HG02938 (cell line): ENCODE measurements around the gene SLC9C1.
"Not testable (repeated sequence)": the region's sequence is repeated elsewhere in the genome, so short reads cannot be mapped to it uniquely, and the experiment has no call there.

Experiments
- ATAC-seq: cut with Tn5 transposase; IDR thresholded peaks from one replicate; pipeline ENCODE4 v1.9.1; 2021; ENCODE audit warnings: mild to moderate bottlenecking, moderate library complexity; ENCODE audit not compliant: unreplicated experiment

Gene SLC9C1

GRCh38 chr3:112199622-112200316 is 94.2 kb downstream of the SLC9C1 start:
- no peak for ATAC-seq

DNA sequence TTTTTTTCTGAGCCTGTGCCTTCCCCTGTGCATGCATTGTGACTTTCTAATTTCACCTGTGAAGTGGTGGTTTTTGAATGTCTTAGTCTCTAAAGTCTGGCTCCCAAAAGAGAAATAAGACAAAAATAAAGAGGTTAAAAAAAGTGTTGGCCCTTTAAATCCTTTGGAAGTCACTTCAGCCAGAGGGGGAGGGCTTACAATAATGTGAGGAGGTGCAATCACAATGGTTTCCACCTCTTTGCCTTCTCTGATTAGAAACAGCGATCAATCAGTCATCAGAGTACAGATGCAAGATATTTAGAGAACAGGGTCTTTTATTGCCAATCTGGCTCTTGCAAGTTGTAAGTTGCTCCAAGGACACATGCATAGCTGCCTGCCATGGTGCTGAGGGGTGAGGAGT is 96.9 kb downstream of the SLC9C1 start:
- ATAC-seq = no peak

DNA sequence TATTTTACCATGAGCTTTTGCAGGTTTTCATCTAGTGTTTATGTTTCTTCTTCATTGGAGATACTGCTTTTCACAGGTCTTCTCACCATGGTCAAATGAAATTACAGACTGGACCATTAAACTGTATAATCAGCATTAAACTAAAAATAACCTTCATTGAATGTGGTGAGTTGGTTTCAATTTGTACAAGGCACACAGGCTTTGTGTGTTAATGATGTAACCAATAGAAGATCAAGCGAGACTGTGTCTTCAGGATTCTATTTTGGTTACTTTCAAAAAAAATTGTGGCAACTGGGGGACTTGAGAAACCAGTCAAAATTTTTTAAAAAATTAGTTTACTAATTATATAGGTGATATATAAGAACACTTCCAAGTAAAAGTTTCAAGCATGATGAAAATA is 106.7 kb downstream of the SLC9C1 start:
- ATAC-seq = no peak

DNA sequence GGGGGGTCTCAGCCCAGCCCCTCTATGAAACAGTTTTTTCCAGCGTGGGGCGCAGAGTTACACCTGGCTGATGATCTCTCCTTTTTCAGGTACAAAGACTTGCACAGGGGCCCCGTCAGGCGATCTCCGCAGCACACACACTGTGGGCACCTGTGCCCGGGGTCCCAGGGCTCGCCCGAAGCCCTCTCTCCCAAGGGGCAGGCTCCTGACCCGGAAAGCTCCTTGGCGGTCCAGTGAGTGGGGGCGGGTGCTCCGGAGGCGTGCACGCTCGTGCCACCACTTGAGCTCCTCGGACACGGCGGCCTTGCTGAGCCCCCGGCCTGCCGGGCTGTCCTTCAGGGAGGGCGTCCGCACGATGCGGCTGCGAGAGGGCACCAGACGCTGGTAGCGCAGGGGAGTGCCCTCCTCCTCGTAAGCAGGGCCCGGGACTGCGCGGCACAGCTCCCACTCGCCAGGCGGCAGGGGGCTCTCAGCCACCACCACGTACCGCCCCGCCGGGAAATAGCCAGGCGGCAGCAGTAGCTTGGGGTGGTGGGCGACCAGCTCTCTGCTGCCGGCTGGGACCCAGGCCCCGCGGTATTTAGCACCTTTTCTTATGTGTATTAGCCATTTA is 108.5 kb downstream of the SLC9C1 start:
- ATAC-seq = not testable (repeated sequence)

DNA sequence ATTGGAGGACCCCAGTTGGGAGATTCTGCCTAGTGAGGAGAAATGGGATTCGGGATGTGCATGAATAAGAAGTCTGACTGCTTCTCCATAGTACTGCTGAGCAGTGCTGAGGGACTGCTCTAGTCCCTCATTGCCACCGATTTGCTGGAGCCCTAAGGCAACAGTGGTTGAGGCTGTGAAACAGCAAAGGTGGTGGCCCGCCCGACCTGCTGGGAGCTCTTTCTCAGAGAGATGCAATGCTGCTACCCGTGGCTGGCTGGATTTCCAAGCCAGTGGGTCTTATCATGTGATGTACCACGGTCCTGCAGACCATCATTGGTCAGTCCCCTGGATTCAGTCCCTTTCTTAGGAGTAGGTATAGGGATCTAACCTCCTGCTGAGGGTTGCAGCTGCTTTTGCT is 118.4 kb downstream of the SLC9C1 start:
- ATAC-seq = no peak

DNA sequence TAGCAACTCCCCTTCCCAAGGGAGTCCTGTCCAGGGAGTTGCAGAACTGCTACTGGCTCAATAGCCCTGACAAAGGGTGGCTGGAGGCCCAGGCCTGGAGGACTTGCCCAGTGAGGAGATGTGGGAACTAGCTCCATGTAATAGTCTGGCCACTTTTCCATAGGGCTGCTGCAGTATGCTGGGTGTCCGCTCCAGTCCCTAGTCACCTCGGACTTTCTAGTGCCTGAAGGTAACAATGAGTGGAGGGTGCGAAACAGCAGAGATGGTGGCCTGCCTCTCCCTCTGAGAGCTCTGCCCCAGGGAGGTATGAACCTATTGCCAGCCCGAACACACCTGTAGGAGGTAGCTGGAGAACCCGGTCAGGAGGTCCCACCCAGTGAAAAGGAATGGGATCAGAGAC is 119.0 kb downstream of the SLC9C1 start:
- ATAC-seq = no peak

- no peak for ATAC-seq
Measured at GRCh38 chr3:112171144-112171543, 122.9 kb downstream of the SLC9C1 start.

- ATAC-seq = no peak
Measured at GRCh38 chr3:112170046-112170445, 124.0 kb downstream of the SLC9C1 start.

DNA sequence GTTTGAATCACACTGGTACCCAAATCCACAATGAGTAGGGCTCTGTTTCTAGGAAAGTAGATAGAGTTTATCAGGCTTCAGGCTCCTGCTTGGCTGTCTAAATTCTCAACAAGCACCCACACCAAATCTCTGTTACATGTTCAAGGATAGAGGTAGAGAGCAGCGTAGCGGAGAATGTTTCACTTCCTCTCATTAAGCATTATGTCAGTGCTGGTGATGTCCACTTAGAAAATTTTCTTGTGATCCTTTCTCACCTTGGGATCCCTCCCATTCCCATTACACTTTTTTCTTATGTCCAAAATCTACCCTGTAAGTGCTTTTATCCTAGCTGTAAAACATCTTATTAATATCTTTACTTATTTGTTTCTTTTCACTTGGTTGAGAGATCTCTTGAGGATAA is 126.3 kb downstream of the SLC9C1 start:
- ATAC-seq = peak; percentile 92

DNA sequence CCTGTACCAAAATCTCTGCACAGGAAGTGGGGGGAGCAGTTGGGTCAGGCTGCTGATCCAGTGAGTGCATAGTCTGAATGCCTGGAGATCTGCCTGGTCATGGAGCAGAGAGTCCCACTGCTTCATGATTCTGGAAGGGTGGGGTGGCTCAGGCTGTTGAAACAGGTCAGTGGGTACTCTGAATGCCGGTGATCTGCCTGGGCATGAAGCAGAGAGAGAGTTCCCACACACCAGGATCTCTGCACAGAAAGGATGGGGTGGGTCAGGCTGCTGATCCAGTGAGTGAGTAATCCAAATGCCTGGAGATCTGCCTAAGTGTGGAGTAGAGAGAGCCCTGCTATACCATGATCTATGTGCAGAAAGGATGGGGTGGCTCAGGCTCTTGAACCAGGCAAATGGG is 144.9 kb downstream of the SLC9C1 start:
- ATAC-seq = no peak

DNA sequence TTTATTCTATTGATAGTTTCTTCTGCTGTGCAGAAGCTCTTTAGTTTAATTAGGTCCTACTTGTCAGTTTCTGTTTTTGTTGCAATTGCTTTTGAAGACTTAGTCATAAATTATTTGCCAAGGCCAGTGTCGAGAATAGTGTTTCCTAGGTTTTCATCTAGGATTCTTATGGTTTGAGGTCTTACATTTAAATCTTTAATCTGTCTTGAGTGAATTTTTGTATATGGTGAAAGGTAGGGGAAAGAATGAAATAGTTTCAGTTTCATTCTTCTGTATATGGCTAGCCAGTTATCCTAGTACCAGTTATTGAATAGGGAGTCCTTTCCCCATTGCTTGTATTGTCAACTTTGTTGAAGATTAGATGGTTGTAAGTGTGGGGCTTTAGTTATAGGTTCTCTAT is 150.3 kb downstream of the SLC9C1 start:
- no peak for ATAC-seq

DNA sequence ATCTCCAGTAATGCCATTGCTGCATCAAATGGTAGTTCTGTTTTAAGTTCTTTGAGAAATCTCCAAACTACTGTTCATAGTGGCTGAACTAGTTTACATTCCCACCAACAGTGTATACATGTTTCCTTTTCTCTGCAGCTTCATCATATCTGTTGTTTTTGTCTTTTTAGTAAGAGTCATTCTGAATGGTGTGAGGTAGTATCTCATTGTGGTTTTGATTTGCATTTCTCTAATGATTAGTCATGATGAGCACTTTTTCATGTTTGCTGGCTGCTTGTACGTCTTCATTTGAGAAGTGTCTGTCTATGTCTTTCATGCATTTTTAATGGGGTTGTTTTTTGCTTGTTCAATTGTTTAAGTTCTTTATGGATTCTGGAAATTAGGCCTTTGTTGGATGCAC is 150.8 kb downstream of the SLC9C1 start:
- no peak for ATAC-seq

GRCh38 chr3:112141293-112141692 is 152.7 kb downstream of the SLC9C1 start:
- no peak for ATAC-seq

GRCh38 chr3:112140584-112140983 is 153.4 kb downstream of the SLC9C1 start:
- ATAC-seq = no peak

GRCh38 chr3:112138219-112138969 is 155.6 kb downstream of the SLC9C1 start:
- no peak for ATAC-seq

DNA sequence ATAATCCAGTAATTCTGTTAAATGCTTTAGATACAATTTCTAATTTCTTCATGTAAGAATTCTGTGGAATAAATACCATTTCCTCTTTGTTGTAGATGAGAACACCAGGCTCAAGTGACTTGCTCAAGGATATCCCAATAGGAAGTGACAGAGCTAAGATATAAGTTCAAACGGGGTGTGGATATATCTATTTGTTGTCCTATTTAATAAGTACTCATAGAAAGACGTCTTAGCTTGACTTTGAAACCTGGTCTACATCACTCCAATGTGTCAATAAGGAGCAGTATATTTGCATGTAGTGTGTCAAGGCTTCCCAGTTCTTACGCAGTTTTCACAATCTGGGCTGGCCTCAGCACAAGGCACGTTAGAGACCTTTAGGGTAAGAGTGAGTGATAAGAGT is 156.2 kb downstream of the SLC9C1 start:
- no peak for ATAC-seq

GRCh38 chr3:112136959-112137693 is 156.9 kb downstream of the SLC9C1 start:
- peak; percentile 28 for ATAC-seq

GRCh38 chr3:112136046-112136445 is 158.0 kb downstream of the SLC9C1 start:
- no peak for ATAC-seq

GRCh38 chr3:112134335-112135124 is 159.5 kb downstream of the SLC9C1 start:
- no peak for ATAC-seq

DNA sequence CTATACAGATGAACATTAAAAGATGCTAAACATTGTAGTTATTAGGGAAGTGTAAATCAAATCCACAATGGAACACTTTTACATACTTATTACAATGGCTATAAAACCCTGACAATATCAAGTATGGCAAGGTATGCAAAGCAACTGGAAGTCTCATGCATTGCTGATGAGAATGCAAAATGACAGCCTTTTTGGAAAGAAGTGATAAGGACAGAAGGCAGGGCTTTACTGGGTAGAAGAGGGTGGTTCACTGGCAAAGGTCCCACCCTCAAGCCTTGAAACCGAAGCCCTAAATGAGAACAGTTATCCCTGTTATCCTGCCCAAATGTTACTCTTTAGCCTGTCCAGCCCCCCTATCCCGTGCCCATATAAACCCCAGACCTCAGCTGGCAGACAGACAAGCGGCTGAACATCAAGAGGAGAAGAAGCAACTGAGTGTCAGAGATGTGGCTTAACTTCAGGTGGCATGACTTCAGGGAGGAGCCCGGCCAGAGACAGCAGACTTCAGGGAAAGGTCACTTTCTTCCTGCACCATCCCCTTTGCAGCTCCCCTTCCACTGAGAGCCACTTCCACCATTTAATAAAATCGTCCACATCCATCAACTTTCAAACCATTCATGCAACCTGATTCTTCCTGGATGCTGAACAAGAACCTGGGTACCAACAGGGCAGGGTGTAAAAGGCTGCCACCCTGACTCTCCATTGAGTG is 160.2 kb downstream of the SLC9C1 start:
- ATAC-seq = no peak
